Liver (tissue), 3 donors: ENCODE results near the gene TRERF1.

Source experiments
- CTCF ChIP-seq: fragments of 150-350 bp; IDR thresholded peaks from 2 replicates; pipeline ENCODE4 v1.5.1; 2017; ENCODE audit warnings: improper control_type of control experiment, low read depth, low read length; ENCODE audit not compliant: missing input control
- EGR1 ChIP-seq, 2 donors: IDR thresholded peaks; 2 replicates each; pipeline ENCODE4 v1.6.1; 2016 to 2018; ENCODE audit warnings: antibody characterized with exemption in 2 of 2, low read depth in 2 of 2
- SP1 ChIP-seq: IDR thresholded peaks from 2 replicates; pipeline ENCODE4 v1.6.1; 2018; ENCODE audit warnings: antibody characterized with exemption, mild to moderate bottlenecking
- ZBTB33 ChIP-seq: IDR thresholded peaks from 2 replicates; pipeline ENCODE4 v1.6.1; 2016; ENCODE audit warnings: antibody characterized with exemption
- donor health status: healthy.
- donor health status: healthy.

- TF ChIP-seq CTCF (peak; percentile 15), SP1 (no peak), EGR1 (IDR thresholded peaks at IDR 0.05; ENCODE audit: low read depth in 2 of 2) (no peak), ZBTB33 (no peak)
These were observed 190.8 kb downstream of the TRERF1 start for GRCh38 chr6:42260972-42261371.
